Testis (tissue), 3 donors: ENCODE data around the gene MAP1LC3B. TPM values are rescaled to one million over a fixed set of nuclear protein-coding genes. Genes with fewer than 3 reads are reported as not detected.

Experiments used
- DNase-seq: peaks from one replicate; pipeline ENCODE4 v3.0.0-alpha.2; 2019
- H3K27ac ChIP-seq, 2 donors: fragments of 200-600 bp; sonication (generic); one replicate each; pipeline ENCODE4 v1.5.1; 2019
- H3K27me3 ChIP-seq: fragments of 200-600 bp; sonication (generic); one replicate; pipeline ENCODE4 v1.5.1; 2019
- H3K36me3 ChIP-seq: fragments of 200-600 bp; sonication (generic); one replicate; pipeline ENCODE4 v1.5.1; 2017; ENCODE audit warnings: low read depth; ENCODE audit errors: missing control alignments
- H3K4me1 ChIP-seq: fragments of 200-600 bp; sonication (generic); one replicate; pipeline ENCODE4 v1.5.1; 2019
- H3K4me3 ChIP-seq, 2 donors: fragments of 200-600 bp; sonication (generic); one replicate each; pipeline ENCODE4 v1.5.1; 2017 to 2019
- H3K9me3 ChIP-seq: fragments of 200-600 bp; sonication (generic); one replicate; pipeline ENCODE4 v1.5.1; 2017
- POLR2A ChIP-seq: fragments of 450-650 bp; IDR thresholded peaks from one replicate; pipeline ENCODE4 v1.6.1; 2017; ENCODE audit warnings: antibody characterized with exemption, mild to moderate bottlenecking, moderate library complexity
- WGBS, 2 donors: methylation state at CpG; one replicate each; pipeline ENCODE4 v1.1.5; 2018; 5-methylcytosine and 5-hydroxymethylcytosine counted together
- intact Hi-C: fragments of 100-400 bp; cut with DNase I; formaldehyde crosslinking; loops from one replicate; pipeline ENCODE4 v1.15.1; 2023; ENCODE audit warnings: low total_unique reads
- polyA plus RNA-seq: library from polyadenylated mRNA; stranded (reverse); fragments of 350-450 nt; fragmentation: Illumina TruSeq; extraction: RNeasy Lipid Tissue Mini Kit (QIAGEN cat#74804); gene quantifications from one replicate; pipeline ENCODE4 v1.2.3, GENCODE V29; 2014; ENCODE audit warnings: low read depth, low replicate concordance; ENCODE audit not compliant: insufficient read depth
- total RNA-seq, 2 donors: library from RNA; depleted of rRNA; stranded (reverse); fragments of >200 nt; gene quantifications; one replicate each; pipeline ENCODE4 v1.2.3, GENCODE V29; 2016
- TF ChIP-seq, protein P1 (sequence below), 3 experiments: fragments of 450-650 bp in 2 of 3; fragments of 200-600 bp in 1 of 3; sonication (generic) in 1 of 3; IDR thresholded peaks; one replicate each; pipeline ENCODE4 v1.5.1; 2016 to 2019; ENCODE audit warnings: antibody characterized with exemption in 3 of 3, mild to moderate bottlenecking in 2 of 3, moderate library complexity in 1 of 3

MAP1LC3B gene
- total and polyA plus RNA-seq, 3 donors from 2014 or later = 69.1 to 114 (median 73.1) TPM

DNA sequence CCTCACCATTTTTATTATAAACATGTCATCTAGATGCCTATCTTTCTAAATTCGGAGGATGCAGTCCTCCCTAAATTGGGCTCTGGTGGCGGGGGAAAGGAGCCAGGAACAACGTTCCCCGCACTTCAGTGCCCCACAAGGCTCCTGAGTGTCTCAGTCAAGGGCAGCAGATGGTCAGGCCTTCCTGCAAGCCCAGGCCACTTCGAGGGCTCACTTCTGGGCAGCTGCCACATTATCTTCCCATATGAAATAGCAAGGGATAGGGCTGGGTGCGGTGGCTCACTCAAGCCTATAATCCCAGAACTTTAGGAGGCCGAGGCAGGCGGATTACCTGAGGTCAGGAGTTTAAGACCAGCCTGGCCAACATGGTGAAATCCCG lies 40.8 kb upstream of the MAP1LC3B start:
- intact Hi-C loops = no loop called here
- WGBS, 2 donors = 59 to 64% methylated on average over 8 to 9 of the region's 9 CpGs
- Histone ChIP-seq H3K27ac (no peak overlapping the region), H3K27me3 (no peaks in the 10 kb centered on the region), H3K4me3 (no peak overlapping the region), H3K36me3 (no peaks in the 10 kb centered on the region), H3K4me1 (no peaks in the 10 kb centered on the region), H3K9me3 (no peaks in the 10 kb centered on the region)
- no peak for TF ChIP-seq POLR2A
- TF ChIP-seq, protein P1, sequence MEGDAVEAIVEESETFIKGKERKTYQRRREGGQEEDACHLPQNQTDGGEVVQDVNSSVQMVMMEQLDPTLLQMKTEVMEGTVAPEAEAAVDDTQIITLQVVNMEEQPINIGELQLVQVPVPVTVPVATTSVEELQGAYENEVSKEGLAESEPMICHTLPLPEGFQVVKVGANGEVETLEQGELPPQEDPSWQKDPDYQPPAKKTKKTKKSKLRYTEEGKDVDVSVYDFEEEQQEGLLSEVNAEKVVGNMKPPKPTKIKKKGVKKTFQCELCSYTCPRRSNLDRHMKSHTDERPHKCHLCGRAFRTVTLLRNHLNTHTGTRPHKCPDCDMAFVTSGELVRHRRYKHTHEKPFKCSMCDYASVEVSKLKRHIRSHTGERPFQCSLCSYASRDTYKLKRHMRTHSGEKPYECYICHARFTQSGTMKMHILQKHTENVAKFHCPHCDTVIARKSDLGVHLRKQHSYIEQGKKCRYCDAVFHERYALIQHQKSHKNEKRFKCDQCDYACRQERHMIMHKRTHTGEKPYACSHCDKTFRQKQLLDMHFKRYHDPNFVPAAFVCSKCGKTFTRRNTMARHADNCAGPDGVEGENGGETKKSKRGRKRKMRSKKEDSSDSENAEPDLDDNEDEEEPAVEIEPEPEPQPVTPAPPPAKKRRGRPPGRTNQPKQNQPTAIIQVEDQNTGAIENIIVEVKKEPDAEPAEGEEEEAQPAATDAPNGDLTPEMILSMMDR (IDR thresholded peaks at IDR 0.05) = no peak
- DNase-seq = no peak

DNA sequence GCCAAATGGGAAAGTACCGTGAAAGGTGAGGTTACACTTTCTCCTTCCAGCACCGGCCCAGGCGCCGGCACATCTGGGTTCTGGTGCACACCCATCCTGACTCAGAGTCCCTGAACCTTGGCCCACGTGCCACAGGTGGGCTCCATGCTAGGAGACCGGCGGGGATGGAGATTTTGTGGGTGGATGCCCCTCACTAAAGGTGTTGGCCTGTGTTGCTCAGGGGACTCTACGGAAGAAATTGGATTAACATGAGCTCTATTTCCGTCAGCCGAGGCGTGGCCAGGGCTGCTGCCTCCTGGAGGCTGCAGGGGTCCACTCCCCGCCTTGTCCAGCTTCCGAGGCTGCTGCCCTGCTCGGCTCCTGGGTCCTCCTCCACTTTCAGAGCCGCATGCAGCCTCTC lies 39.3 kb upstream of the MAP1LC3B start:
- WGBS, 2 donors = 93 to 94% methylated on average over 8 to 15 of the region's 15 CpGs
- intact Hi-C loops = no loop called here
- no peak for DNase-seq
- Histone ChIP-seq H3K36me3 (no peaks in the 10 kb centered on the region), H3K27ac (no peak overlapping the region), H3K27me3 (no peaks in the 10 kb centered on the region), H3K4me3 (no peak overlapping the region), H3K9me3 (no peaks in the 10 kb centered on the region), H3K4me1 (no peaks in the 10 kb centered on the region)
- TF ChIP-seq, protein P1 (IDR thresholded peaks at IDR 0.05) = no peak
- TF ChIP-seq POLR2A = no peak

DNA sequence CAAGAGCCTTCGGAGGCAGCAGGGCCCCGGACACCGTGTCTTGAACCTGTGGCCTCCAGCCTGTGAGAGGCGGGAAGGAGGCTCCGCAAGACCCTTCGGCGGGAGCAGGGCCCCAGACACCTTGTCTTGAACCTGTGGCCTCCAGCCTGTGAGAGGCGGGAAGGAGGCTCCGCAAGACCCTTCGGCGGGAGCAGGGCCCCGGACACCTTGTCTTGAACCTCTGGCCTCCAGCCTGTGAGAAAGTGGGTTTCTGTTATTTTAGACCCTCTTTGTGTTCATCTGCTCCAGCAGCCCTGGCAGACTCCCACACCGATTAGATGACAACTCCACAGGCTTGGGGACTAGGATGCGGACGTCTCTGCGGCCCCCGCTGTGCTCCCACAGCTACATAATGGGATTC lies 38.5 kb upstream of the MAP1LC3B start:
- no peaks in the 10 kb centered on the region for H3K9me3 ChIP-seq
- no peaks in the 10 kb centered on the region for H3K27me3 ChIP-seq
- no peaks in the 10 kb centered on the region for H3K36me3 ChIP-seq
- TF ChIP-seq, protein P1 (IDR thresholded peaks at IDR 0.05) = no peak
- no peak for TF ChIP-seq POLR2A
- 95% methylated on average over 11 to 17 of the region's 17 CpGs for WGBS, 2 donors
- no peak overlapping the region for H3K27ac ChIP-seq
- DNase-seq = no peak
- no peak overlapping the region for H3K4me3 ChIP-seq
- H3K4me1 ChIP-seq = no peaks in the 10 kb centered on the region
- intact Hi-C loops = no loop called here

DNA sequence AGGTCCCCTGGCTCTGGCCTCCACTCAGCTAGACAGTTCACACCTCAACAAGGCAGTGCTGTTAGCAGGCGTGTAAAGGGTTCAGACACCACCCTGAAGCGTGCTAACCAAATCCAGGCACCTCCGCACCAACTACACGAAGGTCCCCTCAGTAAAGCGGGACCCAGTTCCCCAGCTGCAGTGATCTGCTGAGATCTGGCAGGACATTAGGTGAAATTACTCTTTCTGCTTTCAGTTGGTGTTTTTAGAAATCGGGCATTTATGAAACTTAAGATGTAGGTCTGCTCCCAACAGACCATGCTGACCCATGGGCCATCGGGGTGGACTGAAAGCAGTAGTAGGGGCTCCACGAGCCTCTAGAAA lies 35.7 kb upstream of the MAP1LC3B start:
- TF ChIP-seq POLR2A = no peak
- TF ChIP-seq, protein P1 (IDR thresholded peaks at IDR 0.05) = no peak
- intact Hi-C loops = no loop called here
- H3K9me3 ChIP-seq = no peaks in the 10 kb centered on the region
- no peaks in the 10 kb centered on the region for H3K4me1 ChIP-seq
- no peak for DNase-seq
- no peaks in the 10 kb centered on the region for H3K36me3 ChIP-seq
- no peaks in the 10 kb centered on the region for H3K27me3 ChIP-seq
- no peak overlapping the region for H3K27ac ChIP-seq
- 89 to 93% methylated on average over 8 of the region's 8 CpGs for WGBS, 2 donors
- no peak overlapping the region for H3K4me3 ChIP-seq

DNA sequence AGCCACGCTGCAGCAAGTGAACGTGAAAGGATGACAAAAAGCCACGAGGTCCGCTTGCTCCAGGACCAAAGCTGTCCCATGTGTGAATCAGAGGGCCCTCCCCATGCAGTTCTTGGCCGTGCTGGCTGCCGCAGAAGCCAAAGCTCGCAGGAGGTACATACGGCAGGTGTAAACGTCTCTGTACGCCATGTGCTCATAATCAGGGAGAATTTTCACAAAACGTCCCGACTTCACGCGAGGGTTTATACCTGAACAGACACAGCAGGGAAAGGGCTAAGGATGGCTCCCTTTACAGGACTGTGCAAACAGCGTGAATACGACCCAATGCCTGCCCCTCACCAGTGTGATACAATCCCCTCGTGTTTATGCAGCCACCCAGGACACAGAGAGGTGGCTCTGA lies 33.9 kb upstream of the MAP1LC3B start:
- no peak overlapping the region for H3K4me3 ChIP-seq
- intact Hi-C loops = no loop called here
- H3K27ac ChIP-seq = no peak overlapping the region
- no peaks in the 10 kb centered on the region for H3K36me3 ChIP-seq
- 93 to 96% methylated on average over 17 of the region's 17 CpGs for WGBS, 2 donors
- DNase-seq = no peak
- no peak for TF ChIP-seq POLR2A
- TF ChIP-seq, protein P1 (IDR thresholded peaks at IDR 0.05) = no peak
- H3K4me1 ChIP-seq = no peaks in the 10 kb centered on the region
- no peaks in the 10 kb centered on the region for H3K27me3 ChIP-seq
- no peaks in the 10 kb centered on the region for H3K9me3 ChIP-seq
